ENCODE measurements around the gene MAP1S.

Gene MAP1S

DNA sequence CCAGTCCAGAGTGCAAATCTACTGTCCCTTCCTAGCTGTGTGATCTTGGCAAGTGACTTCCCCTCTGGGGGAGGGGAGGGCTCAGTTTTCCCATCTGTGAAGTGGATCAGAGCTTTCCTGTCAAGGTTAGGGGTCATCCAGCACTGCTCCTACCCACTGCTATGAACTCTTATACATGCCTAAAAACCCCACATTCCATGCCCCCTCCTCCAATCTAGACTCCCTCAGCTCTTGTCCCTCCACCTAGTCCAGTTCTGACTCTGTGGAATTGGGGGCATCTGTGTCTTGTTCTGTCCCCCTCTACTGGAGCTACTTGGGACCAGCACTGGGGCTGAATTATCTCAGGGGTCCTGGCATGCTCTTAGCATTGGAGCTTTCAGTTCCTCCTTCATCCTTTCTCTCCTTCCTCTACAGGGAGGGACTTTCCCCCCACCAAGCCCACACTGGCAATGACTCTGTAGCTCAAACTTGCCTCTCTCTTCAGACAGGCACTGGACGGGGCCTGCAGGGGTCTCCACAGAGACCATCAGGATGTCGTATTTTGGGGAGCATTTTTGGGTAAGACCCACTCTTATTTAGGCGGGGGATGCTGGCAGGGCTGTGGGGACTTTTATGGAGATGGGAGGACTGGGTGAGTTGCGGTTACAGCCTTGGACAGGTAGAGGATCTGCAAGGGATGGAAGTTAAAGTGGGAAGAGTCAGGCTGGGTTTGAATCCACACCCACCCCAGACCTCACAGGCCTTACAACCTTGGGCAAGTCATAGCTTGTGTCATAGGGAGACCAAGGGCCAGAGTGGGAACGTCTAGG is 35.6 kb downstream of the MAP1S start:
- DNase-seq (ENCODE audit: insufficient read length, low spot score) (no peak), FAIRE-seq (no peak)
- no peak for TF ChIP-seq POLR2A (IDR thresholded peaks at IDR 0.05; ENCODE audit: low read depth, low read length)

DNA sequence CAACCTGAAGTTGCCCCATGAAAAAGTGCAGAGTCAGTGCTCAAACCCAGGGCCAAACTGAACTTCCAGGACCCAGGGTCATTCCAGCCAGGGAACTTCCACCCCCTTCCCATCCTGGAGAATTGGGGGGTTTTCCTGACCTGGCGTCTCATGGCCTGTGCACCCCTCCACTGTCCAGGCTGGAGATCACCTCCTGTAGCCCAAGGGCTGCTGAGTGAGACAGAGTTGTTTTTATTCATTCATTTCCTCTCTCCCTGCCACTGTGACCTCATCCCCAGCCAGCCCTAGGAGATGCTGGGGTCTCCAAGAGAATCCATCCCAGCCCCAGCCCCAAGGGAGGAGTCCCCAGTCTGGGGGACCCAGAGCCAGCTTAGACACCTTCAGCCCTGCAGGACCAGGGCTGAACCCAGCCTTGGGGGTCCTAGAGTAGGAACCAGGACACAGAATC is 36.2 kb downstream of the MAP1S start:
- DNase-seq (ENCODE audit: insufficient read length, low spot score) (no peak), FAIRE-seq (no peak)
- TF ChIP-seq POLR2A (IDR thresholded peaks at IDR 0.05; ENCODE audit: low read depth, low read length) = no peak

DNA sequence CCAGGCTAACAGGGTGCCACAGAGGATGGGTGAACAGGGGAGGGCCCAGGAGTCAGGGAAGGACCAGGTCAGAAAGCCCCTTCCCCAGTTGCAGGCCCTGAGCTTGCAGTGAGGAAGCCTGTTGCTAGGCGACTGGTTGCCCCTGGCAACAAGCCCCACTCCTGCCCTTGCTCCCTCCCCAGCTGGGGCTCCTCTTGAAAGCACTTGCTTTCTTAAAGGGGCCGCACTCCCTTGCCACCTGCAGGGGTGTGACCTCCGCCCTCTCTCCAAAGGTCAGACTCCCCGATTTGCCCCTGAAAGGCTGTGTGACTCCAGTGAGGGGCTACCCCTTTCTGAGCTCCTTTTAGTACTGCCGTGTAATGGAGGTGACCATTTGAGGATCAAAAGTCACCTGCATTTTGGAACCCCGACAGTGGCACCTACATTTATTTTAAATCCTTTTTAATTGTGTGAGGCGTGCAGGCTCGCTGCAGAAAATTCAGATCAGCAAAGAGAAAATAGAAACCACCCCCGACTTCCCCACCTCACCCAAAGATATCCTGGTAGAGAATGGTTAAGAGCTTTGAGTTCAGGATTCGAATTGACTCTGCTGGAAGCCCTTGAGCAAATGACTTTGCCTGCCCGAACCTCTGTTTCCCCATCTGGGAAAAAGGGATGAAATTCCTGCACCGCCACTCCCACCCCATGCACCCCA is 36.8 kb downstream of the MAP1S start:
- FAIRE-seq (no peak), DNase-seq (ENCODE audit: insufficient read length, low spot score) (no peak)
- no peak for TF ChIP-seq POLR2A (IDR thresholded peaks at IDR 0.05; ENCODE audit: low read depth, low read length)

DNA sequence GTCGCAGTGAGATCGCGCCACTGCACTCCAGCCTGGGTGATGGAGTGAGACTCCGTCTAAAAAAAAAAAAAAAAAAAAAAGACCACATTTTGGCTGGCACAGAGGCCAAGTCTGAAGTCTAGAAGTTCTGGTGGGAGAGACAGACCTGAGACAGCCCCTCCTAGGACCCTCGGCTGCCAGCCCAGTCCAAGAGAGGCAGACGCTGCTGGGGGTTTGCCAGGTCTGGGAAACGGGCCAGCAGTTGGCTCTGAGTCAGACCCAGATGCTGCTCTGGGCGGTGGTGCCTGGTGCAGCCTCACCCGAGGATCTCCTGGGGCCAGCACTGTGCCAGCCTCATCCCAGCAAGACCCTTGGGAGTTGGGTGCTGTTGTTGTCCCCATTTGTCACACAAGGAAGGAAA is 37.8 kb downstream of the MAP1S start:
- peak; percentile 20 for FAIRE-seq
- peak; percentile 64 for DNase-seq (ENCODE audit: insufficient read length, low spot score)
- TF ChIP-seq POLR2A (IDR thresholded peaks at IDR 0.05; ENCODE audit: low read depth, low read length) = no peak

DNA sequence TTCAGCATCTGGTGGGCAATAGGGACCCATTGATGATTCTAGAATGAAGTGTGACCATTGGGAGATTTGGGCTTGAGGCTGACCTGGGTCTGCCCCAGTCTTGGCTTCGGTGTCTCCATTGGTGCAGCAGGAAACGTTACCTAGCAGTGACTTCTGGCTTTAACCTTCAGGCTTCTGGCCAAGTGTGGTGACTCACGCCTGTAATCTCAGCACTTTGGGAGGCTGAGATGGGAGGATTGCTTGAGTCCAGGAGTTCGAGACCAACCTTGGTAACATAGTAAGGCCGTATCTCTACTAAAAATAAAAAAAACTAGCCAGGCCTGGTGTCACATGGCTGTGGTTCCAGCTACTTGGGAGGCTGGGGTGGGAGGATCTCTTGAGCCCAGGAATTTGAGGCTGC is 39.2 kb downstream of the MAP1S start:
- FAIRE-seq = no peak
- no peak for DNase-seq (ENCODE audit: insufficient read length, low spot score)
- TF ChIP-seq POLR2A (IDR thresholded peaks at IDR 0.05; ENCODE audit: low read depth, low read length) = no peak

DNA sequence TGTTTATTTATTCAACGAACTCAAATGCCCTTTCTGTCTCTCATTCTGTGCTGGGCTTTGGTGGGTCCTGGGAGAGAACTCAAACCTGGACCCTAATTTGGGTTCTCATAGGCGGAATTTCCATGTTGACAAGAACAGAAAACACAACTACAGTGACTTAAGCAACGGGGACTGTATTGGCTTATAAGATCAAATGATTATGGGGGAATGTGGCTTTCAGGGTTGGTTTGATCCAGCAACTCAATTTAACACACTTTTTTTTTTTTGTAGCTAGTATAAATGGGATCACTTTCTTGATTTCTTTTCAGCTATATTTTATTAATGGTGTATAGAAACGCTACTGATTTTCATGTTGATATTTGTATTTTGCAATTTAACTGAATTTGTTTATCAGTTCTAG is 41.9 kb downstream of the MAP1S start:
- no peak for TF ChIP-seq POLR2A (IDR thresholded peaks at IDR 0.05; ENCODE audit: low read depth, low read length)
- FAIRE-seq (no peak), DNase-seq (ENCODE audit: insufficient read length, low spot score) (no peak)

DNA sequence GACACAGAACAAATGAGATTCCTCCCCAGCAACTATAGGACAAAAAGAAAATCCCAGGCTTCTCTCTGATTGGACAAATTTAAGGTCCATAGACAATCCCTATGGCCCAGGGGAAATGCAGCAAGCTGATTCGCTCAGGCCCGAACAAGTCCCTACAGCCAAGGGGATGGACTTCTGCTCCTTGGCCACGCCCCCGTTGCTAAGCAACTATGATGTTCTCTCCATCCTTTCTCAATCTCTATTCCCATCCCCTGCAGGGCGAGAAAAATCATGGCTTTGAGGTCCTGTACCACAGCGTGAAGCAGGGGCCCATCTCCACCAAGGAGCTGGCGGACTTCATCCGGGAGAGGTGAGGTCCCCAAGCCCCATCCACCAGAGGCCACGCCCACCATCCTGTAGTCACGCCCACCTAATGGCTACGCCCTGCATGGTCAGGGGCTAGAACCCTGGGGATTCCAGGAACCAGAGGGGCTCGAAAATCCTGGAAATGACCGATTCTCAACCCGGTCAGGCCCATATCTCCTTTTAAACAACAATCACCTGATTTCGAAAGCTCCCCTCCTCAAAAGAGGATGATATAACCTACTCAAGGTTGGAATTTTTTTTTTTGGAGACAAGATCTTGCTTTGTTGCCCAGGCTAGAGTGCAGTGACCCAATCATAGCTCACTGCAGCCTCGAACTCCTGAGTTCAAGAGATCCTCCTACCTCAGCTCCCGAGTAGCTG is 43.4 kb downstream of the MAP1S start:
- peak; percentile 11 for FAIRE-seq
- DNase-seq (ENCODE audit: insufficient read length, low spot score) = no peak
- TF ChIP-seq POLR2A (IDR thresholded peaks at IDR 0.05; ENCODE audit: low read depth, low read length) = no peak

DNA sequence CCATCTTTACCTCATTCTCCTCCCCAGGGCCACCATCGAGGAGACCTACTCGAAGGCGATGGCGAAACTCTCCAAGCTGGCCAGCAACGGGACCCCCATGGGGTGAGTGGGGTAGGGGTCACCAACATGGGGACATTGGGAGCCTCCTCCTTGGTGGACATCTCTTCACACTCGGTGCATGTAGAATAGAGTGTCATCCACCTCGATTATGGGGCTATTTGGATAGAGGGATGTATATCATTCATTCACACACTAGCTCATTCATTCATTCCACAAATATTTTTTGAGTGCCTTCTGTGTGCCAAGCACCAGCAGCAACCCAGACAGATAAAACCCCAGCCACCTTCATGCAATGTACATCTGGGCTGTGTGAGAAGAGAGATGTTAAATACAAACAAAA is 45.1 kb downstream of the MAP1S start:
- no peak for FAIRE-seq
- TF ChIP-seq POLR2A (IDR thresholded peaks at IDR 0.05; ENCODE audit: low read depth, low read length) = no peak

DNA sequence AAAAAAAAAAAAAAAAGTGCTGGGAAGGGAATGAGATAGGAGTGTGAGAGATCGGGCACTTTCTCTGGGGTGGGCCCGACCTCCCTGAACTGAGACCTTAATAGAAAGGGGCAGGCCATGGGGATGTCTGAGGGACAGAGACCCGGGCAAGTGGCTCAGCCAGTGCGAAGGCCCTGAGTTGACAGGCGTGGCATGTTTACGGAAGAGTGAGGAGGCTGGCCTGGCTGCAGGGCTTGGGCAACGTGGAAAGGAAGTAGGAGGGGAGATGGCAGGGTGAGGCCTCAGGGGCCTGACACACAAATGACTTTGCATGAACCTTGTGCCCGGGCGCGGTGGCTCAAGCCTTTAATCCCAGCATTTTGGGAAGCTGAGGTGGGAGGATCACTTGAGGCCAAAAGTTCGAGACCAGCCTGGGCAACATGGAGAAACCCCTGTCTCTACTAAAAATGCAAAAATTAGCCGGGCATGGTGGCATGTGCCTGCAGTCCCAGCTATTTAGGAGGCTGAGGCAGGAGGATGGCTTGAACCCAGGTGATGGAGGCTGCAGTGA is 45.9 kb downstream of the MAP1S start:
- FAIRE-seq (no peak), DNase-seq (ENCODE audit: insufficient read length, low spot score) (no peak)
- TF ChIP-seq POLR2A (IDR thresholded peaks at IDR 0.05; ENCODE audit: low read depth, low read length) = no peak

More for the DNA sequence above, 45.1 kb downstream of the MAP1S start:
- DNase-seq (ENCODE audit: insufficient read length, low spot score) = no peak

DNA sequence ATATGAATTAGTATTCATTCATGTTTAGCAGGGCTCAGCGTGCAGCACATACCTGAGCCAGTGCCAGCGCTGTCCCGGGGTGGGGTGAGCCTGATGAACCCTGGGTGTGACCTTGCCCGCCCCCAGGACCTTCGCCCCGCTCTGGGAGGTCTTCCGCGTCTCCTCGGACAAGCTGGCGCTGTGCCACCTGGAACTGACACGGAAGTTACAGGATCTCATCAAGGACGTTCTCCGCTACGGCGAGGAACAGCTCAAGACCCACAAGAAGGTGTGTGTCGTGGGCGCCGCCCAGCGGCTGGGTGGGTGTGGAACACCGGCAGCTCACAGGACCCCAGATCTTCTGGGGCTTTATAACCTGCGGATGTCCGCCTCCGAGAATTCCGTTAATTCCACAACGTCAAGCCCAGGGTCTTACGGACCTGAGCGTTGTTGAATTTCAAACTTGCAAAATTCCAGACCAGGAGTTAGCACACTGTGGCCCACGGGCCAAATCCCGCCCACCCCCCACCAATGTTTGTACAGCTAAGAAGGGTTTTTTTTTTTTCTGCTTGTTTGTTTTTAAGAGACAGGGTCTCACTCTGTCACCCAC is 47.4 kb downstream of the MAP1S start:
- peak; percentile 75 for DNase-seq (ENCODE audit: insufficient read length, low spot score)
- no peak for TF ChIP-seq POLR2A (IDR thresholded peaks at IDR 0.05; ENCODE audit: low read depth, low read length)
- FAIRE-seq = peak; percentile 70

DNA sequence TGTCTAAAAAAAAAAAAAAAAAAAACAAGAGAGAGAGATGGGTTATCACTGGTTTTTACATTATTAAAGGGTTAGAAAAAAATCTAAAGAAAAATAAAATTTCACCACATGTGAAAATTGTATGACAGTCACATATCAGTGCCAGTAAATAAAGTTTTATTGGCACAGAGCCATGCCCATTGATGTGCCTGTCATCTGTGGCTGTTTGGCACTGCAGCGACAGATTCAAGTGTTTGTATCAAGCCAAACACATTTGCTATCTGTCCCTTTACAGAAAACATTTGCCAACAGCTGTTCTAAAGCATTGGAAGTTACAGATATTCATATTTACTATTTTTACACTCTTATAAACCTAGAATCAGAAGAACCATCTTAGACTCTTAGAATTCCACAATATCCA is 48.3 kb downstream of the MAP1S start:
- FAIRE-seq (no peak), DNase-seq (ENCODE audit: insufficient read length, low spot score) (no peak)
- no peak for TF ChIP-seq POLR2A (IDR thresholded peaks at IDR 0.05; ENCODE audit: low read depth, low read length)

DNA sequence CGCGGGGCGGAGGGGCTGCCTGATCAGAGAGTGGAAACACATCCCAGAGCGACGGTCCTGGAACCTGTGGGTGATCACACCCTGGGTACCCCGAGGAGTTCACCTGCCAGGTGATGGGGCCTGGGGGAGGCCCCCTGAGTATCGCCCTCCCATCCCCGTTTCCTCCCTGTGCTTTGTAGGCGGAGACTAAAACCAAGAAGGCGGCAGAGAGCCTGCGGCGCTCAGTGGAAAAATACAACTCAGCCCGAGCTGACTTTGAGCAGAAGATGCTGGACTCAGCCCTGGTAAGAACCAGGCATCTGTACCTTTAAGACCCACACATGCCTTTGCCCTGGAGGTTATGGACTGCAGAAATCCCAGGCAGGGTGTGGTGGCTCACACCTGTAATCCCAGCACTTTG is 51.3 kb downstream of the MAP1S start:
- FAIRE-seq (no peak), DNase-seq (ENCODE audit: insufficient read length, low spot score) (no peak)
- no peak for TF ChIP-seq POLR2A (IDR thresholded peaks at IDR 0.05; ENCODE audit: low read depth, low read length)

DNA sequence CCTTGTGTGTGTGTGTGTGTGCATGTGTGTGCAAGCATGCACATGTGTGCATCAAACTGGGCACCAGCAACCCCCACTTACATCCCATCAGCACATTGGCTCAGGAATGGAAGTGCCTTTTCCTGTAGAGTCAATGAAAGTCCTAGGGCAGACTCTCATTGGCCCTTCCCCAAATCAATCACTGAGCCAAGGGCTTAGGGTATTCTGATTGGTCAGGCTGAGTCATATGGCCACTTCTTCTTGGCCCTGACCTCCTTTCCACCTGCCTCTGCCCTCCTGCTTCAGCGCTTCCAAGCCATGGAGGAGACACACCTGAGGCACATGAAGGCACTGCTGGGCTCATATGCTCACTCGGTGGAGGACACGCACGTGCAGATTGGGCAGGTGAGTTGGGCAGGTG is 52.9 kb downstream of the MAP1S start:
- DNase-seq (ENCODE audit: insufficient read length, low spot score) (no peak), FAIRE-seq (no peak)
- TF ChIP-seq POLR2A (IDR thresholded peaks at IDR 0.05; ENCODE audit: low read depth, low read length) = no peak
